ENCODE measurements around the gene EEA1. TPM values are rescaled to one million over a fixed set of nuclear protein-coding genes. Genes with fewer than 3 reads are reported as not detected.

The EEA1 gene
- total and polyA plus RNA-seq, 11 donors, result 5.1 to 45.5 (median 28.5) TPM

GRCh38 chr12:92951006-92951405 lies 21.9 kb upstream of the EEA1 start:
- Histone ChIP-seq H3K4me3 (no peak overlapping the region), H3K4me1 (no peaks in the 10 kb centered on the region), H3K27me3 (no peaks in the 10 kb centered on the region), H3K36me3 (no peaks in the 10 kb centered on the region), H3K9me3 (peaks cover 0 to 14% (median 4%) of the 10 kb centered on the region in 12 donors), H3K27ac (no peak overlapping the region)
- no peak for TF ChIP-seq POLR2A (IDR thresholded peaks at IDR 0.05)
- no peak for TF ChIP-seq CTCF (IDR thresholded peaks at IDR 0.05)
- no peak for ATAC-seq
- WGBS, 4 donors, result 88 to 98% (median 94%) methylated on average over 4 of the region's 4 CpGs
- no peak for DNase-seq
- intact Hi-C loops (cut with DNase I), result no loop called here

GRCh38 chr12:92950011-92950410 lies 20.9 kb upstream of the EEA1 start:
- no peak for TF ChIP-seq POLR2A (IDR thresholded peaks at IDR 0.05)
- TF ChIP-seq CTCF (IDR thresholded peaks at IDR 0.05), result no peak

GRCh38 chr12:92949466-92949865 lies 20.4 kb upstream of the EEA1 start:
- H3K36me3 ChIP-seq, result no peaks in the 10 kb centered on the region
- H3K27me3 ChIP-seq, result no peaks in the 10 kb centered on the region
- WGBS, 4 donors, result 39 to 84% (median 62%) methylated on average over 1 of the region's 1 CpG
- no peak for ATAC-seq
- TF ChIP-seq POLR2A (IDR thresholded peaks at IDR 0.05) (no peak), CTCF (IDR thresholded peaks at IDR 0.05) (no peak)
- H3K9me3 ChIP-seq, result peaks cover 0 to 13% (median 4%) of the 10 kb centered on the region in 12 donors
- no peak for DNase-seq
- no peak overlapping the region for H3K4me3 ChIP-seq
- H3K27ac ChIP-seq, result no peak overlapping the region
- no peaks in the 10 kb centered on the region for H3K4me1 ChIP-seq
- intact Hi-C loops (cut with DNase I), result no loop called here

More at GRCh38 chr12:92950011-92950410, 20.9 kb upstream of the EEA1 start:
- intact Hi-C loops (cut with DNase I), result no loop called here
- Histone ChIP-seq H3K4me1 (no peaks in the 10 kb centered on the region), H3K9me3 (peaks cover 0 to 14% (median 4%) of the 10 kb centered on the region in 12 donors), H3K4me3 (no peak overlapping the region), H3K27me3 (no peaks in the 10 kb centered on the region), H3K36me3 (no peaks in the 10 kb centered on the region), H3K27ac (no peak overlapping the region)
- WGBS, 4 donors, result 87 to 94% (median 89%) methylated on average over 4 of the region's 4 CpGs
- no peak for DNase-seq
- no peak for ATAC-seq

GRCh38 chr12:92947589-92948215 lies 18.6 kb upstream of the EEA1 start:
- H3K27me3 ChIP-seq, result no peaks in the 10 kb centered on the region
- DNase-seq (no peak), ATAC-seq (no peak)
- H3K27ac ChIP-seq, result no peak overlapping the region
- H3K9me3 ChIP-seq, result no peaks in the 10 kb centered on the region
- intact Hi-C loops (cut with DNase I), result no loop called here
- TF ChIP-seq POLR2A (IDR thresholded peaks at IDR 0.05) (no peak), CTCF (IDR thresholded peaks at IDR 0.05) (no peak)
- peaks cover 0 to 6% (median 0%) of the 10 kb centered on the region in 12 donors for H3K4me1 ChIP-seq
- no peak overlapping the region for H3K4me3 ChIP-seq
- no peaks in the 10 kb centered on the region for H3K36me3 ChIP-seq
